Sigmoid colon (tissue), 4 donors: Measurements from ENCODE around the gene SLC49A4.

Source experiments
- CTCF ChIP-seq, 4 experiments: fragments of 450-650 bp in 3 of 4; fragments of 200-600 bp in 1 of 4; IDR thresholded peaks; one replicate each; pipeline ENCODE4 v1.5.1; 2016 to 2019; ENCODE audit warnings: antibody characterized with exemption in 4 of 4, mild to moderate bottlenecking in 3 of 4, moderate library complexity in 2 of 4
- EP300 ChIP-seq, 4 donors: sonication (generic); formaldehyde crosslinking; IDR thresholded peaks; one replicate each; pipeline ENCODE4 v1.6.1; 2017; ENCODE audit warnings: antibody characterized with exemption in 4 of 4
- POLR2A ChIP-seq, 2 donors: fragments of 450-650 bp; IDR thresholded peaks; one replicate each; pipeline ENCODE4 v1.6.1; 2016; ENCODE audit warnings: antibody characterized with exemption in 2 of 2, mild to moderate bottlenecking in 2 of 2, moderate library complexity in 2 of 2
- POLR2AphosphoS5 ChIP-seq, 4 donors: sonication (generic); formaldehyde crosslinking; IDR thresholded peaks; one replicate each; pipeline ENCODE4 v1.6.1; 2017; ENCODE audit warnings: antibody characterized with exemption in 4 of 4

- TF ChIP-seq POLR2A (IDR thresholded peaks at IDR 0.05) = no peak
- TF ChIP-seq CTCF (IDR thresholded peaks at IDR 0.05) = no peak
- TF ChIP-seq POLR2AphosphoS5 (IDR thresholded peaks at IDR 0.05) = no peak
- no peak for TF ChIP-seq EP300 (IDR thresholded peaks at IDR 0.05)
These were observed 46.5 kb upstream of the SLC49A4 start for GRCh38 chr3:122748347-122748746.
